GM11168 (cell line): Measurements from ENCODE around the gene TTBK2.

Experiments
- in situ Hi-C: fragments of 300-500 bp; cut with MboI; formaldehyde crosslinking; loops from one replicate; pipeline ENCODE4 v1.12.0; 2022; ENCODE audit warnings: low sequenced_read_pairs; ENCODE audit not compliant: unreplicated experiment

Gene TTBK2

DNA sequence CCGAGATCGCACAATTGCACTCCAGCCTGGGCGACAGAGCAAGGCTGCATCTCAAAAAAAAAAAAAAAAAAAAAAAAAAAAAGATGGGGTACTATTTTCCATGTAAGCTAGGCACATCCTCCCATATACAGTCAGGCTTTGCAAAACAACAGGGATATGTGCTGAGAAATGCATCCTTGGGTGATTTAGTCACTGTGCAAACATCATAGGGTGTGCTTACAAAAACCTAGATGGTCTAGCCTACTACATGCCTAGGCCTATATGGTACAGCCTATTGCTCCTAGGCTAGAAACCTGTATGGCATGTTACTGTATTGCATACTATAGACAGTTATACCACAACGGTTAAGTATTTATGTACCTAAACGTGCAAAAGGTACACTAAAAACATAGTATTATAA lies 75.0 kb downstream of the TTBK2 start:
- in situ Hi-C loops, result no loop called here

DNA sequence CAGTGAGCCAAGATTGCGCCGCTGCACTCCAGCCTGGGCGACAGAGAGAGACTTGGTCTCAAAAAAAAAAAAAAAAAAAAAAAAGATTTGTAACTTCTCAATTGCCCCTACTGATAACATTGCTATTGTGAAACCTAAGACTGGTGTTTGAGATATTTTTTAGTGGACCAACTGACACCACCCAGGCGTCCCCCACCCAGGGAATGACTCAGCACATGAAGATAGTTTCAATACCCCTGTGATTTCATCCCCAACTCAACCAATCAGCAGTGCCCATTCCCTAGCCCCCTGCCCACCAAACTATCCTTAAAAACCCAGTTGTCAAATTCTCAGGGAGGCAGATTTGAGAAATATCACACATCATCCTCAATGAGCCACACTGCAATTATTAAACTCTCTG lies 76.9 kb downstream of the TTBK2 start:
- in situ Hi-C loops, result no loop called here

DNA sequence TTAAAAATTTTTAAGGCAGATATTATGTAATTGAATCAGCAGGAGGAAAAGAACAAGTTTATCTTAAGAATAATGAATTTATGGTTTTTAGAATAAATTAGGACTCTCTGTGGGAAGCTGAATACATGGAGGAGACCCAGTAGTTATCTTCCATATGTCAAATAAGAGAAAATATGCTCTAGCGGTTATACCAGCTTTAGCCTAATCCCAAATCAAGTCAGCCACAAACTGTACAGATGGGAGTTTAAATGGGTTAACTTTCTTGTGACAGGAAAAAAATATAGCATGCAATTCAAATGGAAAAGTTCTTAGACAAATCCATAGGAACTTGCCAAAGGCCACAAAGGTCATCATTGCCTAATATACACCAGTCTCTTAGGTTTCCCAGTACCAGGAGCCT lies 84.3 kb downstream of the TTBK2 start:
- in situ Hi-C loops, result no loop called here

DNA sequence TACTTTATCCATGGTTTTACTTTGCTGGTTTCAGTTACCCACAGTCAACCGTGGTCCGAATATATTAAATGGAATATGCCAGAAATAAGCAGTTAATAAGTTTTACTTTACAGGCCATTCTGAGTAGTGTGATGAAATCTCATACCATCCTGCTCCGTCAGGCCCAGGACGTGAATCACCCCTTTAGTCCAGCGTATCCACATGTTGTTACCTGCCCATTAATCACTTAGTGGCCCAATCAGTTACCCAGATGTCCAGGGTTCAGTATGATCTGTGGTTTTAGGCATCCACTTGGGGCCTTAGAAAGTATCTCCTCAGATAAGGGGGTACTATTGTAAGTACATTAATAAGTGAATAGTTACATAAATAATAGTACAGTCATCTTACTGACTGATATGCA lies 88.0 kb downstream of the TTBK2 start:
- in situ Hi-C loops, result no loop called here

DNA sequence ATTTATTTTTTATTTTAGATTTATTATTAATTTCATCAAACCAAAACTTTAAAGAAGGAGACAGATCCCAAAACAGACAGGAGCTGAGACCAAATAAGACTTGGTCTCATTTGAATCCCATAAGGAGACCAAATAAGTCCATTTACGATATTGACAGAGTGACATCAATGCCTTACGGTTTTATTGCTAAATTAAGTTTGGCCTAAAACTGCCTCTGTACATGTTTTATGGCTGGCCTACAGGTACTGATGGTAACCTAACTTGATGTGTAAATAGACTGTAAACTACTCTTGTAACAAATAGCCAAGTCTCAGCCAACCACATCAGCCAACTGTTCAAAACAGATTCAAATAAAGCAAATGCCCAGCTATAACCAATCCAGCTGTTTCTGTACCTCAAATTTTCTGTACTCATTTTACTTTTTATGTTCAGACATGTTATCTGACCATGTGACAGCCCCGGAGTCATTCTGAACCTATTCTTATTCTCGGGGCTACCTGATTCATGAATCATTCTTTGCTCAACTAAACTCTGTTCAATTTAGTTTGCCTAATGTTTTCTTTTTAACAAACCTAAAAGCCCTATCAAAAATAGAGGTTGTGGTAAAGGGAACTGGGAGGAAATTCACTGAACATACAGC lies 94.2 kb downstream of the TTBK2 start:
- in situ Hi-C loops, result no loop called here

DNA sequence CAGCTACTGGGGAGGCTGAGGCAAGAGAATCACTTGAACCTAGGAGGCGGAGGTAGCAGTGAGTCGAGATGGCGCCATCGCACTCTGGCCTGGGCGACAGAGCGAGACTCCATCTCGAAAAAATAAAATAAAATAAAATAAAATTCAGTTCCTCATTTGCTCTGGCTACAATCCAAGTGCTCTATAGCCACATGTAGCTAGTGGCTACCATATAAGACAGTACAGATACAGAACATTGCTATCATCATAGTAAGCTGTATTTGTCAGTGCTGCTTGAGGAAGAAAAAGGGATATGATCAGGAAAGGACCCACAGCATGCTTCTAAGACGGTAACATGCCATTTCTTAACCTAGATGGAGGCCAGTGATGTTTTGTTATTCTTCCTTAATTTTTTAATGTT lies 95.0 kb downstream of the TTBK2 start:
- in situ Hi-C loops, result no loop called here

DNA sequence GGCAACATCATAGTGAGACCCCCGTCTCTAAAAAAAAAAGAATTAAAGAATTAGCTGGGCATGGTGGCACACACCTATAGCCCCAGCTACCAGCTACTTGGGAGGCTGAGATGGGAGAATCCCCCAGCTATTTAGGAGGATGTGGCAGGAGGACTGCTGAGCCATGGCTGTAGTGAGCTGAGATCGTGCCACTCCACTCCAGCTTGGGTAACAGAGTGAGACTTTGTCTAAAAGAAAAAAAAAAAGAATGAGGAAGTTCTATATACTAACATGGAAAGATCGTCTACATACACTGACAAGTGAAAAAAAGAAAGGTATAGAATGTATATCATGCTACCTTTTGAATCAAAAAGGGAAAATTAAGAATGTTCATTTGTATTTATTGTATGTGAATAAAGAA lies 99.8 kb downstream of the TTBK2 start:
- in situ Hi-C loops, result no loop called here

DNA sequence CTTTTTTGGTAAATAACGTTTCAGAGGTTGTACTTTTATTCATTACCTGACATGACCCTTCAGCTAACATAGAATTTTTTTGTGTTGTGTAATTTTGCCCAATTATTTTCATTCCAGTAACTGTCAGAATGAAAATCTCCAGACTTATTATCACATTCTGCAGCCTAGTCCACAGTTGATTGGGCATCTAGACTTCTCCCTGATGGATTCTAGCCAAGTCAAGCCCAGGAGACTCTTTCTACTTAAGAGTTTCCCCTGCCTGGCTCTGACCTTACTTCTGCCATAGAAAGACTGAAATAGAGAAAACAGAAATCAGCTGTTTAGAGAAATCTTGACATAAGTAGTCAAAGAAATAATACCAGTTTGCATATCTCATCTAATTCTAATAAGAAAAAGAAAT lies 100.8 kb downstream of the TTBK2 start:
- in situ Hi-C loops, result no loop called here

DNA sequence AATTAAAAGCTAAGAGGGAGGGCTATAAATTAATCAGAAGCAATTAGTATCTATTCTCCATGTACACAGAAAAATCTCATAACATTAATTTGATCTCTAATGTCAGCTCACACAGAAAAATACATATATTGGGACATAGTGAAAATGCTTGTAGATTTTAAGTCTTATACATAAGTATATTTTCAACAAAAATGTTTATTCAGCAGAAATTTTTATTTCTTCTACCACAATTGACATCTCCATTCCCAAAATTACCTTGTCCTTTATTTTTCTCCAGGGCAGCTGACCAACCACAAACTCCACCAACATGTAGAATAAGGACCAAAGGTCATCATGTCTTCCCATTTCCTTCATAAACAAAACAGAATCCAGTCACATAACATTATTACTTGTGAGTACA lies 109.1 kb downstream of the TTBK2 start:
- in situ Hi-C loops, result no loop called here

DNA sequence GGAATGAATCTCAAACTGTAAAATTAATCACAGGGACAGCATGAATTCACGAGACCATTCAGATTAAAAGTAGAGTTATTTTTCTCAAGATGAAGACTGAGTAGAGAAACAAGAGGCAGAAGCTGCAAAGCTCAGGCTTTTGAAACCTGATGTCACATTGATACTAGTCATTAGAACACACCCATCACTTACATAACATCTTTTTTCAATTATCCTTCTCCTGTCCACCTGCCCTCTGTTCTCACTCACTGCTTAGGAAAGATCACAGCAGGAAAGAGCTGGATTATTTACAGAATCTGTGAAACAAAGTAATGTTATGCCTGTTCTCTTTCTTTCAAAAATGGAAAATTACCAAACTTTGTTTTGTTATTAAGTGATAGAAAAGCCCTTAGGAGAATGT lies 111.7 kb downstream of the TTBK2 start:
- in situ Hi-C loops, result no loop called here

DNA sequence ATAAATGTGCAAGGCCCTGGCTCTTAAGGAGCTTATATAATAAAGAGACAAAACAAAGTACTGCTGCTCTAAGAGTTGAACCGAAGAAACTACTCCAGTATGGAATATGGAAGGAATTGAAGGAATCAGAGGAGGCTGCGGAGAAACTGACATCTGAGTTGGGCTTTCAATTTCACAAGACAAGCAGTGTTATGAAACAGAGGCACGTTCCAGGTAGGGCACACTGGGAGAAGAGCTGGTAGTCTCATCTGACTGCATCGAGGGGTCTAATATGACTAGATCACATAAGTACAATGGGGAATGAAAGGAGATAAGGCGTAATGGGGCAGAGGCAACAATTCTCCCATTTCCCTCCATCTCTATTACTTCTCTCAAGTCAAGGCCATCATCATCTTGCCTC lies 115.3 kb downstream of the TTBK2 start:
- in situ Hi-C loops, result no loop called here

DNA sequence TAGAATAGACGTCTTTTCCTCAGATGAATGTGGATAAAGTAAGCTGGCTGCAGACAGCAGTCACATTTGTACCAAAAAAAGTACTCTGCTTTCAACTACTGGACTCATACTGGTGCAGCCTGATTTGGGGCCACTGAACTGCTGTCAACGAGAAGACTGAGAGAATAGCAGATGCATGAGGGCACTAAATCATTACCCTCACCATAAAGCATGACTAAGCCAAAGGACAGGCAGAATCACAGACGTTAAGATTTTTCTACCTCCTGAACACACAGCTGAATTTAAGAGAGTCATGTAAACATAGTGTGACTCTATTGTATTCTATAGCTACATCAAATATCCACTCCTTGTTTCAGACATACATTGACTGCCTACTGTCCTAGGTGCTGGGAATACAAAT lies 115.8 kb downstream of the TTBK2 start:
- in situ Hi-C loops, result no loop called here

DNA sequence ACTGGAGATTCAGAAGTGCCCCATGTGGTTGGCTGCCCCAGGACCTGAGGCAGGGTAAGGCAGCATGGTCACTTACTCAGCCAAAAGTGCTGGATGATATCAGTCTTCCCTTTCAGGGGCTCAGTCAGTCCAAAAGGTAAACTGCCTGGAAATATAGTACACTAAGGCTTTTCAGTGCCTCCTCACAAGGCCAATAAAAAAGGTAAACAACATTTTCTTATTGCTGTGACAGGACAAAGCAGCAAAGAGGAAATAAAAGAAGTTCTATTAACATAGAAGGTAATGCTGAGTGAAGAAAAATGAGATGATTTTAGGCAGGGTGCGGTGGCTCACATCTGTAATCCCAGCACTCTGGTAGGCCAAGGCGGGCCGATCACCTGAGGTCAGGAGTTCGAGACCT lies 117.1 kb downstream of the TTBK2 start:
- in situ Hi-C loops, result no loop called here

DNA sequence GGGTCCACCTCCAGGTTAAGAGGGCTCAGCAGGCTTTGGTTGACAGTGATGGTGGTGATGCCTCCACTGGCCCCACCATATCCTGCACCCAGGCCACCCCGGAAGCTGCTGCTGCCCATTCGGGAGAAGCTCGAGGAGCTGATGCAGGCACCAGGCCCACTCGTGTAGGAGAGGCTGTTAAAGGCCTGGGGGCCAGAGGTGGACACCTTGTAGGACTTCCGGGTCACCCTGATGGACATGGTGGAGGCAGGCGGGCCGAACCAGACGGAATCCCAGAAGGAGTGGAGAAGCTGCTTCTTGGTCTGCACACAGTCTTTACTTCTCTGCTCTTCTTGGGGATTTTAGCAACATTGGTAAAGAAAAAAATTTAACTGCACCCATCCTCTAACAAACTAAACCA lies 118.4 kb downstream of the TTBK2 start:
- in situ Hi-C loops, result no loop called here

DNA sequence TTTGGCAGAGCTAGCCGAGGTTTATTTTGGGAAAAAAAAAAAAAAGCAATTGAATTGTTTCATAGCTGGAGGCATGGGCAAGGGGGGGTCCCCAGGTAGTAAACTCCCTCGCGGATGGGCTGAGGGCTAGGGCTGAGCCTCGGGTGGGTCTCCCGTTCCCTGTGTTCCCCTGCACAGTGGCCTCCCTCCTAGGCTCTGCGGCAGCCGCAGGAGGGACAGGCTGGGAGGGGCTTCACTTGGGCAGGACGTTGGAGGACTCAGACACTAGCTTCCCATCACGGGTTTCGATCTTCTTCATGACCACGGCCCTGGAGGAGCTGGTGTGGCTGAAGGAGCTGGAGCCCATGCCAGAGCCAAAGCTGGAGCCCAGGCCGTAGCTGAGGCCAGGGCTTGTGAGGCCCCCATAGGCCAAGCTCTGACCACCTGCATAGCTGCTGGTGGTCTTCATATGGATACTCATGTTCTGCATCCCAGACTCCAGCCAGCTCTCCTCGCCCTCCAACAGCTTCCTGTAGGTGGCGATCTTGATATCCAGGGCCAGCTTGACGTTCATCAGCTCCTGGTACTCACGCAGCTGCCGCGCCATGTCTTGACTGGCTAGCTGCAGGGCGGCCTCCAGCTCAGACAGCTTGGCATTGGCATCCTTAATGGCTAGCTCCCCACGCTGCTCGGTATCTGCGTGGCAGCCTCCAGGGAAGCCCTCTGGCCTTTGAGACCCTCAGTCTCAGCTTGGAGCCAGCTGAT lies 119.7 kb downstream of the TTBK2 start:
- in situ Hi-C loops, result no loop called here

DNA sequence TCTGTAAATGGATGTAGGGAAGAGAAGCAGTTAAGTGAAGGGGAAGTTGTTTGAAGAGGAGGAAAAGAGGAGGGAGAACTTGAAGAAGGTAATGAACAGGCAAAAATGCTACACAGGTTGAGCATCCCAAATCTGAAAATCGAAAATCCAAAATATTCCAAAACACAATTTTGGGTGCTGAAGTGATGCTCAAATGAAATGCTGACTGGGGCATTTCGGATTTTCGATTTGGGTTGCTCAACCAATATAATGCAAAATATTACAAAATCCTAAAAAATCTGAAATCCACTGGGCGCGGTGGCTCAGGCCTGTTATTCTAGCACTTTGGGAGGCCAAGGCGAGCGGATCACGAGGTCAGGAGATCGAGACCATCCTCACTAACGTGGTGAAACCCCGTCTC lies 121.8 kb downstream of the TTBK2 start:
- in situ Hi-C loops, result no loop called here

DNA sequence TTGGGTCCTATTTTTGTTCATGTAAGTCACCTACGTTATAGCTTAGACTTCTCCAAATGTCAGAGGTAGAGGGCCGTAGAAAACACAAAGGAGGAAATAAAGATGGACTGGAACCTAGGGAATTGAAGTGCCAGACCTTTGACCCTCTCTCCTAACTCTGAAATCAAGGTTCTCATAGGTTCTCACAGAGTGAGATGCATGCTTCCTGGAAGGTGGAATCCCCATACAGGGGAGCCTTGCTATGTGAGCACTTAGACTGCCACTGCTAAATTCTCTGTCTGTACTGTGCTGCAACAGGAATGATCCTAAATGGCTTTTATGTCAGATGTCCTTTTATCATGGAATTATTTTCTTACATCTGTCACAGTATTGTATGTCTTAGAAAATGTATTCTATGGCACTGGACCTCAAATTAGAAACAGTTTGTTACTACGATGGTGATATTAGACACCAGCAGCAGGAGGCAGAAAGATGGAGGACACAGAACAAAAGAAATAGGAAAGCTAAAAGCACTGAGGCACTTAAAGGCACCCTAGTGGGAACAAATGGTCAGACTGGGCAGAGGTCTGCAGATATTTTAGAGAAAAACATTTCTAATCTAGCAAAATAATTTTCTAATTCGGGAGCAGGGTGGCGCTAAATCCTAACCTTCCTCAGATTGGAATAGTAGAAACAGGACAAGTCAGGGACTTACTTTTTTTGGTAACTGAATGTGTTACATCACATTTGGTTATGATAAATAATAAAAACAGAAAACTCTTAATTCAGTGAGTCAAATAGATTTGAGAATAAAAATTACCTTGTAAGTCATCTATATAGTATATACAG lies 123.4 kb downstream of the TTBK2 start:
- in situ Hi-C loops, result no loop called here

DNA sequence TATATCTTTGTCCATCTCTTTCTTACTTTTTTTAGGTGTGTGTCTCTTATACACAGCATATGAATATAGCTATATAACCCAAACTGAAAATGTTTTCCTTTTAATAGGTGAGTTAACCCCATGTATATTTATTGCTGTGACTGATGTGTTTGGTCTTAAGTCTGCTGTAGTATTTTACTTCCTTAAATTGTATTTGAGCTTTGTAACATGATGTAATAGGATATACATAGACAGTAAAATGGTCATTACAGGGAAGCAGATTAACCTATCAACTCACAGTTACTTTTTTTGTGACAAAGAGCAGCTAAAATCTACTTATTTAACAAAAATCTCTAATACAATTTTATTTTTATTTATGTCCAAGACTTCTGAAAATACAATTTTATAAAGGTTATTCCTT lies 131.9 kb downstream of the TTBK2 start:
- in situ Hi-C loops, result no loop called here

DNA sequence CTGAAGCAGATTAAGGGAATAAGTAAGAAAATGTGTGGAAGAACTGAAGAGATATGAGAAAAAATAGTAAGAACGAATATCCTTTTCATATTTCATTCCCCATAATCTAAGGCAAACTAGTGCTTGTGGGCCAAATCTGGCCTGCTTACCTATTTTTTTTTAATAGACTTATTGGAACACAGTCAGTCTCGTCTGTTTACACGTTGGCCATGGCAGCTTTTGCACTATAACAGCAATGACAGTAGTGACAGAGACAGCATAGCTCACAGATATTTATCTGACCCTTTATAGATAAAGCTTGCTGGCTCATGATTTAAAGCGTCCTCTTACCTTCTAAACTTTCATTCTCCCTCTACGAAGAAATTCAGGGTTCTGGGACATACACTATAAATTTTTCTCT lies 133.6 kb downstream of the TTBK2 start:
- in situ Hi-C loops, result no loop called here

DNA sequence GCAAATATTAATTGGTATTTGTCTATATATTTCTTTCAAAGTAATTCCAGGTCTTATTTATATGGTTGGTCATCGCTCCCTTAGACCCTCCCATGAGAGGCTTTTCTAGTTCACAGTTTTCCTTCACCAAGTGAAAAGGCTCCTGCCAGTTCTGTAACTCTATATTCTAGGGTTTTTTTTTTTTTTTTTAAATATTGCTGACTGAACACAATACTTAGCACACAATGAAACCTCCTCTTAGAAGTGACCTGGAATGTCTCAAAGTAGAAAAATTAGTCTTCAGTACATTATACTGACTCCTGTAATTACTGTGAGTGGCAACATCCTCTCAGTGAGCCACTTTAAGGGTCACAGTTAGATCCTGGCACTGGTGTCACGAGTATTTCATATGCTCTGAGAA lies 135.0 kb downstream of the TTBK2 start:
- in situ Hi-C loops, result no loop called here

DNA sequence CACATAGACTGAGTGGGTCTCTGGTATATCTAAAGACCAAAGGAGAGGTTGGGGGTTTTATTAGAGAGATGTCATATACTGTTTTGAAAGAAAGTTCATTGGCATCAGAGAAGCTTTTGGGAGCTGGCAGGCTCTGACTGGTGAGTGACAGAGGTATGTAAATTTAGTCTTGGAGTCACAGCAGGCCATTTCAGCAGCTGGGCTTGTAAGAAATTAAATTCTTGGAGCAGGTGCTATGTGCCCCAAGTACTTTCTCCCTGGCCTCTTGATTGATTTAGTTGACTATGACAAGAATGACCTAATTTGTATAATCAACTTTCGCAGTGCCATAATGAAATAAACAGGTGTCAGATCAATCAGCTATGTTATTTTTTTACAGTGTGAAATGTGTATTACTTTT lies 135.9 kb downstream of the TTBK2 start:
- in situ Hi-C loops, result no loop called here
